ENCODE data around the gene DENND4A. TPM values are rescaled to one million over a fixed set of nuclear protein-coding genes. Genes with fewer than 3 reads are reported as not detected.

Gene DENND4A
- total RNA-seq, 1 experiment from 2014 or later, result 14.4 TPM

- in situ Hi-C loops (cut with HindIII; ENCODE audit: low pct_unique_long_range_greater_than_20kb, low sequenced_read_pairs), result no loop called here
- CTCF ChIA-PET, result no interaction called here
- DNase-seq (ENCODE audit: low read depth, low spot score) (no peak), ATAC-seq (no peak)
- no TSS peak for BruUV-seq (replicated peaks)
- H3K9me3 ChIP-seq (ENCODE audit: control insufficient read depth, insufficient read depth, low read depth, low read length), result no peaks in the 10 kb centered on the region
- TF ChIP-seq SIN3A (IDR thresholded peaks at IDR 0.05; ENCODE audit: borderline replicate concordance, insufficient read depth, low read depth, low read length) (no peak), CTCF (IDR thresholded peaks at IDR 0.05) (no peak), TCF7L2 (IDR thresholded peaks at IDR 0.05; ENCODE audit: low read depth, low read length) (no peak)
- H3K27ac ChIP-seq (ENCODE audit: low read length), result no peak overlapping the region
- H3K36me3 ChIP-seq (ENCODE audit: control insufficient read depth, insufficient read depth, low read length), result peaks cover 2% of the 10 kb centered on the region
- no peaks in the 10 kb centered on the region for H3K4me1 ChIP-seq (ENCODE audit: control insufficient read depth, insufficient read depth, low read length)
- H3K27me3 ChIP-seq (ENCODE audit: control insufficient read depth, insufficient read depth, low read length), result no peaks in the 10 kb centered on the region
- intact Hi-C loops (cut with micrococcal nuclease; ENCODE audit: unreplicated experiment), result no loop called here
- H3K4me3 ChIP-seq (ENCODE audit: low read depth in 2 of 2, low read length in 2 of 2), result no peak overlapping the region
- POLR2A ChIA-PET, result no interaction called here
These were observed 97.0 kb downstream of the DENND4A start for GRCh38 chr15:65695081-65695480.

- no peak for ATAC-seq
- Histone ChIP-seq H3K4me1 (ENCODE audit: control insufficient read depth, insufficient read depth, low read length) (no peaks in the 10 kb centered on the region), H3K9me3 (ENCODE audit: control insufficient read depth, insufficient read depth, low read depth, low read length) (no peaks in the 10 kb centered on the region), H3K36me3 (ENCODE audit: control insufficient read depth, insufficient read depth, low read length) (no peaks in the 10 kb centered on the region; the same call in none of the 2 replicates), H3K27ac (ENCODE audit: low read length) (no peak overlapping the region), H3K4me3 (ENCODE audit: low read depth in 2 of 2, low read length in 2 of 2) (no peak overlapping the region), H3K27me3 (ENCODE audit: control insufficient read depth, insufficient read depth, low read length) (no peaks in the 10 kb centered on the region)
- POLR2A ChIA-PET, result no interaction called here
- CTCF ChIA-PET, result no interaction called here
- BruUV-seq (replicated peaks), result no TSS peak
- no peak for TF ChIP-seq REST (IDR thresholded peaks at IDR 0.05; ENCODE audit: insufficient read depth in 1 of 2, low read depth in 2 of 2, low read length in 1 of 2)
- no peak for TF ChIP-seq TCF7L2 (IDR thresholded peaks at IDR 0.05; ENCODE audit: low read depth, low read length)
- no peak for TF ChIP-seq SIN3A (IDR thresholded peaks at IDR 0.05; ENCODE audit: borderline replicate concordance, insufficient read depth, low read depth, low read length)
- TF ChIP-seq POLR2AphosphoS5 (IDR thresholded peaks at IDR 0.05; ENCODE audit: low read depth, low read length), result no peak
- TF ChIP-seq CTCF (IDR thresholded peaks at IDR 0.05), result no peak
- DNase-seq (ENCODE audit: low read depth, low spot score), result no peak
- intact Hi-C loops (cut with micrococcal nuclease; ENCODE audit: unreplicated experiment) (no loop called here), in situ Hi-C loops (cut with HindIII; ENCODE audit: low pct_unique_long_range_greater_than_20kb, low sequenced_read_pairs) (no loop called here)
These were observed 101.3 kb downstream of the DENND4A start for GRCh38 chr15:65690778-65691177.

All from Panc1 (cell line).